ENCODE measurements around the gene PLS1. TPM values are rescaled to one million over a fixed set of nuclear protein-coding genes. Genes with fewer than 3 reads are reported as not detected.
"Not testable (repeated sequence)": the region's sequence is repeated elsewhere in the genome, so short reads cannot be mapped to it uniquely, and the experiment has no call there.

Gene PLS1
- 51.4 TPM for total RNA-seq
- polyA plus RNA-seq (ENCODE audit: insufficient read depth, low read depth, low replicate concordance) = 10.7 TPM
- long read RNA-seq, donor 1, partial matches to known transcripts = 0 of 1 reads
- long read RNA-seq, donor 1, other reads (novel, unspliced or antisense) = 0 of 1 reads
- long read RNA-seq, donor 2, partial matches to known transcripts = 7 of 10 reads
- long read RNA-seq, donor 2, other reads (novel, unspliced or antisense) = 0 of 10 reads
- long read RNA-seq, donor 3, transcript PLS1-202 (16 exons, 3,706 nt) = major isoform, 8 of 14 reads
- long read RNA-seq, donor 3, partial matches to known transcripts = 6 of 14 reads
- long read RNA-seq, donor 3, other reads (novel, unspliced or antisense) = 0 of 14 reads
- long read RNA-seq, donor 4, transcript PLS1-202 (16 exons, 3,706 nt) = major isoform, 5 of 14 reads
- long read RNA-seq, donor 4, partial matches to known transcripts = 9 of 14 reads
- long read RNA-seq, donor 4, other reads (novel, unspliced or antisense) = 0 of 14 reads
- long read RNA-seq, donor 5, partial matches to known transcripts = 0 of 2 reads
- long read RNA-seq, donor 5, other reads (novel, unspliced or antisense) = 0 of 2 reads
- long read RNA-seq, donor 6, transcript PLS1-202 (16 exons, 3,706 nt) = major isoform, 5 of 13 reads
- long read RNA-seq, donor 6, partial matches to known transcripts = 8 of 13 reads
- long read RNA-seq, donor 6, other reads (novel, unspliced or antisense) = 0 of 13 reads
- long read RNA-seq, donor 7, transcript PLS1-202 (16 exons, 3,706 nt) = major isoform, 29 of 40 reads
- long read RNA-seq, donor 7, partial matches to known transcripts = 2 of 40 reads
- long read RNA-seq, donor 7, other reads (novel, unspliced or antisense) = 9 of 40 reads
- long read RNA-seq, donor 8, partial matches to known transcripts = 0 of 2 reads
- long read RNA-seq, donor 8, other reads (novel, unspliced or antisense) = 0 of 2 reads
- long read RNA-seq, donor 9, partial matches to known transcripts = 0 of 1 reads
- long read RNA-seq, donor 9, other reads (novel, unspliced or antisense) = 0 of 1 reads
- long read RNA-seq, donor 10, partial matches to known transcripts = 6 of 9 reads
- long read RNA-seq, donor 10, other reads (novel, unspliced or antisense) = 0 of 9 reads

- H3K4me3 ChIP-seq (ENCODE audit: low read length in 3 of 3) = peak within 1 kb of the TSS; percentile 78 to 91 (median 79)
- H3K4me1 ChIP-seq (ENCODE audit: control insufficient read depth in 2 of 3, insufficient read depth in 2 of 3, low read depth in 1 of 3, low read length in 3 of 3) = peaks cover 0 to 12% (median 2%) of the 10 kb centered on the region in 3 donors
- no peak for FAIRE-seq
- H3K9me3 ChIP-seq (ENCODE audit: control insufficient read depth in 2 of 3, insufficient read depth in 1 of 3, low read length in 3 of 3) = no peaks in the 10 kb centered on the region
- peak within 1 kb of the TSS; percentile 64 to 74 (median 64) for H3K9ac ChIP-seq (ENCODE audit: low read length in 3 of 3)
- TF ChIP-seq CTCF (IDR thresholded peaks at IDR 0.05; ENCODE audit: borderline replicate concordance, extremely low read depth, insufficient read depth) = no peak
- intact Hi-C loops (cut with DNase I) = no loop called here
- H3K36me3 ChIP-seq (ENCODE audit: control insufficient read depth in 2 of 3, insufficient read depth in 3 of 3, low read length in 3 of 3) = no peaks in the 10 kb centered on the region
- H3K27me3 ChIP-seq (ENCODE audit: control insufficient read depth, insufficient read depth, low read length) = no peaks in the 10 kb centered on the region
- DNase-seq = peak; percentile 93 to 96 (median 95)
- peak within 1 kb of the TSS; percentile 66 to 76 for H3K27ac ChIP-seq (ENCODE audit: low read depth in 2 of 2, low read length in 2 of 2)
These were observed at the start of gene PLS1 for GRCh38 chr3:142595951-142596725. PLS1 (plus strand) TSS chr3:142596393; CDS start chr3:142664238, 67,845 bp downstream.

- no peak for DNase-seq
- FAIRE-seq = no peak
- no peak overlapping the region for H3K9ac ChIP-seq (ENCODE audit: low read length in 3 of 3)
- H3K27ac ChIP-seq (ENCODE audit: low read depth in 2 of 2, low read length in 2 of 2) = no peak overlapping the region
- no peak overlapping the region for H3K4me3 ChIP-seq (ENCODE audit: low read length in 3 of 3)
- H3K9me3 ChIP-seq (ENCODE audit: control insufficient read depth in 2 of 3, insufficient read depth in 1 of 3, low read length in 3 of 3) = no peaks in the 10 kb centered on the region
- H3K27me3 ChIP-seq (ENCODE audit: control insufficient read depth, insufficient read depth, low read length) = no peaks in the 10 kb centered on the region
- peaks cover 0 to 27% (median 10%) of the 10 kb centered on the region in 3 donors for H3K36me3 ChIP-seq (ENCODE audit: control insufficient read depth in 2 of 3, insufficient read depth in 3 of 3, low read length in 3 of 3)
- intact Hi-C loops (cut with DNase I) = no loop called here
- no peak for TF ChIP-seq CTCF (IDR thresholded peaks at IDR 0.05; ENCODE audit: borderline replicate concordance, extremely low read depth, insufficient read depth)
- H3K4me1 ChIP-seq (ENCODE audit: control insufficient read depth in 2 of 3, insufficient read depth in 2 of 3, low read depth in 1 of 3, low read length in 3 of 3) = no peaks in the 10 kb centered on the region
These were observed 46.2 kb upstream of the PLS1 start for GRCh38 chr3:142549986-142550385.

- H3K27ac ChIP-seq (ENCODE audit: low read depth in 2 of 2, low read length in 2 of 2); H3K9ac ChIP-seq (ENCODE audit: low read length in 3 of 3); DNase-seq; H3K27me3 ChIP-seq (ENCODE audit: control insufficient read depth, insufficient read depth, low read length); H3K9me3 ChIP-seq (ENCODE audit: control insufficient read depth in 2 of 3, insufficient read depth in 1 of 3, low read length in 3 of 3); H3K4me1 ChIP-seq (ENCODE audit: control insufficient read depth in 2 of 3, insufficient read depth in 2 of 3, low read depth in 1 of 3, low read length in 3 of 3); FAIRE-seq; H3K4me3 ChIP-seq (ENCODE audit: low read length in 3 of 3); intact Hi-C loops (cut with DNase I): not testable (repeated sequence)
- H3K36me3 ChIP-seq (ENCODE audit: control insufficient read depth in 2 of 3, insufficient read depth in 3 of 3, low read length in 3 of 3) = peaks cover 0 to 31% (median 10%) of the 10 kb centered on the region in 3 donors
These were observed 43.6 kb upstream of the PLS1 start for GRCh38 chr3:142552579-142552978.
